Liver (tissue), 9 donors: ENCODE results near the gene KIAA1143. TPM values are rescaled to one million over a fixed set of nuclear protein-coding genes. Genes with fewer than 3 reads are reported as not detected.

Experiments used
- DNase-seq: peaks from one replicate; pipeline ENCODE4 v3.0.0-alpha.2; 2017; ENCODE audit warnings: low spot score
- H3K27ac ChIP-seq, 2 donors: one replicate each; pipeline ENCODE4 v1.7.0; 2013; ENCODE audit warnings: inconsistent platforms in 2 of 2, low read length in 2 of 2, control low read depth in 1 of 2, low read depth in 1 of 2, mild to moderate bottlenecking in 1 of 2
- H3K27me3 ChIP-seq, 4 donors: one replicate each; pipeline versions ENCODE4 v1.6.1 to v1.7.0; 2013; ENCODE audit warnings: low read length in 3 of 4, inconsistent platforms in 1 of 4, mild to moderate bottlenecking in 1 of 4, moderate library complexity in 1 of 4; ENCODE audit not compliant: control insufficient read depth in 4 of 4, insufficient read depth in 4 of 4
- H3K36me3 ChIP-seq, 4 donors: one replicate each; pipeline versions ENCODE4 v1.6.1 to v1.7.0; 2013; ENCODE audit warnings: low read length in 3 of 4, mild to moderate bottlenecking in 3 of 4, low read depth in 1 of 4, moderate library complexity in 1 of 4; ENCODE audit not compliant: control insufficient read depth in 4 of 4, insufficient read depth in 3 of 4
- H3K4me1 ChIP-seq, 4 donors: one replicate each; pipeline versions ENCODE4 v1.6.1 to v1.7.0; 2013; ENCODE audit warnings: low read length in 3 of 4, mild to moderate bottlenecking in 3 of 4, moderate library complexity in 1 of 4; ENCODE audit not compliant: control insufficient read depth in 4 of 4, insufficient read depth in 4 of 4
- H3K4me3 ChIP-seq, 3 donors: one replicate each; pipeline versions ENCODE4 v1.6.1 to v1.7.0; 2013; ENCODE audit warnings: low read length in 3 of 3, control low read depth in 1 of 3, low read depth in 1 of 3, mild to moderate bottlenecking in 1 of 3
- H3K9ac ChIP-seq, 2 donors: one replicate each; pipeline ENCODE4 v1.7.0; 2013; ENCODE audit warnings: low read length in 2 of 2, mild to moderate bottlenecking in 2 of 2, moderate library complexity in 2 of 2, control low read depth in 1 of 2, low read depth in 1 of 2
- H3K9me3 ChIP-seq, 4 donors: one replicate each; pipeline versions ENCODE4 v1.6.1 to v1.7.0; 2013; ENCODE audit warnings: low read length in 3 of 4; ENCODE audit not compliant: control insufficient read depth in 4 of 4
- ATF3 ChIP-seq: IDR thresholded peaks from 2 replicates; pipeline ENCODE4 v1.6.1; 2016; ENCODE audit warnings: antibody characterized with exemption
- CTCF ChIP-seq: fragments of 150-350 bp; IDR thresholded peaks from 2 replicates; pipeline ENCODE4 v1.5.1; 2017; ENCODE audit warnings: improper control_type of control experiment, low read depth, low read length; ENCODE audit not compliant: missing input control
- EGR1 ChIP-seq, 2 donors: IDR thresholded peaks; 2 replicates each; pipeline ENCODE4 v1.6.1; 2016 to 2018; ENCODE audit warnings: antibody characterized with exemption in 2 of 2, low read depth in 2 of 2
- FOXA1 ChIP-seq: IDR thresholded peaks from 2 replicates; pipeline ENCODE4 v1.6.1; 2016; ENCODE audit warnings: antibody characterized with exemption
- FOXA2 ChIP-seq: IDR thresholded peaks from 2 replicates; pipeline ENCODE4 v1.6.1; 2016; ENCODE audit warnings: antibody characterized with exemption
- GABPA ChIP-seq, 2 donors: IDR thresholded peaks in 1 of 2; conservative IDR thresholded peaks in 1 of 2; 2 replicates each; pipeline ENCODE4 v1.6.1; 2016; ENCODE audit warnings: antibody characterized with exemption in 2 of 2, mild to moderate bottlenecking in 1 of 2, moderate library complexity in 1 of 2
- HNF4A ChIP-seq, 2 donors: conservative IDR thresholded peaks; 2 replicates each; pipeline ENCODE4 v1.6.1; 2016; ENCODE audit warnings: antibody characterized with exemption in 2 of 2, mild to moderate bottlenecking in 2 of 2
- HNF4G ChIP-seq: IDR thresholded peaks from 2 replicates; pipeline ENCODE4 v1.6.1; 2016; ENCODE audit warnings: antibody characterized with exemption
- JUND ChIP-seq, 2 donors: IDR thresholded peaks; 2 replicates each; pipeline ENCODE4 v1.6.1; 2016; ENCODE audit warnings: antibody characterized with exemption in 2 of 2
- MAX ChIP-seq: IDR thresholded peaks from 2 replicates; pipeline ENCODE4 v1.6.1; 2016; ENCODE audit warnings: antibody characterized with exemption
- NR2F2 ChIP-seq: IDR thresholded peaks from 2 replicates; pipeline ENCODE4 v1.6.1; 2016; ENCODE audit warnings: antibody characterized with exemption
- RAD21 ChIP-seq, 2 donors: IDR thresholded peaks; 2 replicates each; pipeline ENCODE4 v1.6.1; 2016; ENCODE audit warnings: antibody characterized with exemption in 2 of 2, mild to moderate bottlenecking in 2 of 2
- REST ChIP-seq: IDR thresholded peaks from 2 replicates; pipeline ENCODE4 v1.6.1; 2016; ENCODE audit warnings: antibody characterized with exemption, mild to moderate bottlenecking
- RXRA ChIP-seq, 2 donors: IDR thresholded peaks; 2 replicates each; pipeline ENCODE4 v1.6.1; 2017 to 2018; ENCODE audit warnings: antibody characterized with exemption in 2 of 2, mild to moderate bottlenecking in 1 of 2
- SP1 ChIP-seq: IDR thresholded peaks from 2 replicates; pipeline ENCODE4 v1.6.1; 2018; ENCODE audit warnings: antibody characterized with exemption, mild to moderate bottlenecking
- TAF1 ChIP-seq: conservative IDR thresholded peaks from 2 replicates; pipeline ENCODE4 v1.6.1; 2016; ENCODE audit warnings: antibody characterized with exemption, mild to moderate bottlenecking
- YY1 ChIP-seq: IDR thresholded peaks from 2 replicates; pipeline ENCODE4 v1.6.1; 2016; ENCODE audit warnings: antibody characterized with exemption, mild to moderate bottlenecking
- ZBTB33 ChIP-seq: IDR thresholded peaks from 2 replicates; pipeline ENCODE4 v1.6.1; 2016; ENCODE audit warnings: antibody characterized with exemption
- WGBS: extraction: QIAGEN DNeasy Blood & Tissue Kit; methylation state at CpG from one replicate; pipeline ENCODE4 v1.1.7; 2013; 5-methylcytosine and 5-hydroxymethylcytosine counted together
- polyA plus RNA-seq, 2 donors: library from polyadenylated mRNA; stranded (reverse) in 1 of 2; unstranded in 1 of 2; fragments of 200-250 nt in 1 of 2; fragments of >200 nt in 1 of 2; fragmentation: Nextera tagmentation in 1 of 2; extraction: Ambion mirVana in 1 of 2; gene quantifications; one replicate each; pipeline versions ENCODE4 v1.2.1 to v1.2.3, GENCODE V29; 2013 to 2015
- total RNA-seq, 2 donors: library from RNA; depleted of rRNA; stranded (reverse); fragments of >200 nt; gene quantifications; one replicate each; pipeline ENCODE4 v1.2.3, GENCODE V29; 2014
- donor health status: healthy.
- donor health status: healthy.
- donor health status: healthy.
- donor health status: healthy.
- donor health status: healthy.

KIAA1143 gene
- total and polyA plus RNA-seq, 4 donors, result 3.9 to 10.3 (median 7.2) TPM

GRCh38 chr3:44764248-44764647 lies 2.8 kb upstream of the KIAA1143 start:
- Histone ChIP-seq H3K4me3 (no peak overlapping the region), H3K4me1 (peaks cover 3 to 13% (median 8%) of the 10 kb centered on the region in 4 donors), H3K27me3 (peaks cover 0 to 3% (median 0%) of the 10 kb centered on the region in 4 donors), H3K27ac (no peak overlapping the region), H3K9me3 (peaks cover 4 to 7% (median 5%) of the 10 kb centered on the region in 4 donors), H3K36me3 (no peaks in the 10 kb centered on the region), H3K9ac (no peak overlapping the region)
- DNase-seq, result no peak
- TF ChIP-seq ZBTB33 (no peak), JUND (IDR thresholded peaks at IDR 0.05) (no peak), TAF1 (no peak), HNF4G (no peak), MAX (no peak), ATF3 (no peak)

- TF ChIP-seq RXRA (IDR thresholded peaks at IDR 0.05) (no peak), YY1 (no peak), FOXA2 (no peak), HNF4A (conservative IDR thresholded peaks at IDR 0.05) (no peak), SP1 (no peak), REST (no peak), RAD21 (IDR thresholded peaks at IDR 0.05) (no peak), EGR1 (IDR thresholded peaks at IDR 0.05; ENCODE audit: low read depth in 2 of 2) (no peak), ZBTB33 (no peak), MAX (no peak), JUND (IDR thresholded peaks at IDR 0.05) (no peak), HNF4G (no peak), ATF3 (no peak), CTCF (no peak), TAF1 (no peak), GABPA (IDR thresholded peaks at IDR 0.05 in 1 of 2, conservative IDR thresholded peaks at IDR 0.05 in 1 of 2) (no peak), NR2F2 (no peak), FOXA1 (no peak)
- H3K4me3 ChIP-seq, result peak overlapping the region in 1 of 3 donors; percentile 72
These were observed 1.3 kb upstream of the KIAA1143 start for GRCh38 chr3:44762690-44763089.

More at GRCh38 chr3:44762690-44763089, 1.3 kb upstream of the KIAA1143 start:
- H3K9ac ChIP-seq, result no peak overlapping the region
- H3K27me3 ChIP-seq, result peaks cover 0 to 3% (median 0%) of the 10 kb centered on the region in 4 donors
- no peak overlapping the region for H3K27ac ChIP-seq
- 46% methylated on average over 5 of the region's 5 CpGs for WGBS
- H3K9me3 ChIP-seq, result peaks cover 2 to 6% (median 4%) of the 10 kb centered on the region in 4 donors
- DNase-seq, result no peak
- H3K36me3 ChIP-seq, result peaks cover 0 to 7% (median 0%) of the 10 kb centered on the region in 4 donors
- H3K4me1 ChIP-seq, result peaks cover 3 to 13% (median 8%) of the 10 kb centered on the region in 4 donors
